HG02884 (cell line): ENCODE data around the gene SHC2.
A peak's percentile ranks its signal among the peaks of the same experiment; 100 is the strongest.

Experiments used
- ATAC-seq: cut with Tn5 transposase; IDR thresholded peaks from one replicate; pipeline ENCODE4 v1.9.1; 2021; ENCODE audit warnings: mild to moderate bottlenecking, moderate library complexity; ENCODE audit not compliant: unreplicated experiment

SHC2 gene, protein sequence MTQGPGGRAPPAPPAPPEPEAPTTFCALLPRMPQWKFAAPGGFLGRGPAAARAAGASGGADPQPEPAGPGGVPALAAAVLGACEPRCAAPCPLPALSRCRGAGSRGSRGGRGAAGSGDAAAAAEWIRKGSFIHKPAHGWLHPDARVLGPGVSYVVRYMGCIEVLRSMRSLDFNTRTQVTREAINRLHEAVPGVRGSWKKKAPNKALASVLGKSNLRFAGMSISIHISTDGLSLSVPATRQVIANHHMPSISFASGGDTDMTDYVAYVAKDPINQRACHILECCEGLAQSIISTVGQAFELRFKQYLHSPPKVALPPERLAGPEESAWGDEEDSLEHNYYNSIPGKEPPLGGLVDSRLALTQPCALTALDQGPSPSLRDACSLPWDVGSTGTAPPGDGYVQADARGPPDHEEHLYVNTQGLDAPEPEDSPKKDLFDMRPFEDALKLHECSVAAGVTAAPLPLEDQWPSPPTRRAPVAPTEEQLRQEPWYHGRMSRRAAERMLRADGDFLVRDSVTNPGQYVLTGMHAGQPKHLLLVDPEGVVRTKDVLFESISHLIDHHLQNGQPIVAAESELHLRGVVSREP

DNA sequence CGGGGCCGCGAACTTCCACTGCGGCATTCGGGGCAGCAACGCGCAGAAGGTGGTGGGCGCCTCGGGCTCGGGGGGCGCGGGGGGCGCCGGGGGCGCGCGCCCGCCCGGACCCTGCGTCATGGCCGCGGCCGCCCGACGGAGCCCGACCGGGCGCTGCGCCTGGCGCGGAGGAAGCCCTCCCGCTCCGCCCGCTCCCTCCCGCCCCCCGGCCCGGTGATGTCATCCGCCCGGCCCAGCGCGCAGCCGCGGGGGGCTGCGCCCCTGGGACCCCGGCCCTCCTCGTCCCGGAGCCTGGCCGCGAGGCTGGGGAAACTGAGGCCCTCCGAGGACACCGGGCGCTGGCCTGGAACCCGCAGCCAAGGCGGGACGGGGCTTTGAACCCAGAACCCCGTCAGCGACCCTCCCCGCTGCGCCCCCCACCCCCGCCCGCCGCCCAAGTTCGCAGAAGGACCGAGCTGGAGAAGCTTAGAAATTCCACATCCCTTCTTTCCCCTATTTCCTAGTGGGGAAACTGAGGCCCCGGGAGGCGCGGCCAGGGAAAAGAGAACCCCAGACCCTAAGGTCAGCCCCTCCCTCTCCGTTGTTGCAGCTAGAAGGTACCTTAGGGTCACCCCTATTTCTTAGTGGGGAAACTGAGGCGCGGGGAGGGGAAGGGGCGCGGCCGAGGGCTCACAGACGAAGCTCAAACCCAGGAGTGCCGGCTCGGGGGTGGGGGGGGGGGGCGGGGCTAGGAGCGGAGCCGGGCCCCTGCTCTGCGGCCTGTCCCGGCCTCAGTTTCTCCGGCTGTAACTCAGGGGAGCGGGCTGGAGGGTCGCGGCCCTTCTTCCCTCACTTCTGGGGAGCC, at the start of gene SHC2:
SHC2 (minus strand) TSS at position 157 of the 844 bp plus-strand sequence; CDS start at position 120, 37 bp downstream.
- no peak for ATAC-seq

GRCh38 chr19:508204-509150, 47.6 kb upstream of the SHC2 start:
- no peak for ATAC-seq

DNA sequence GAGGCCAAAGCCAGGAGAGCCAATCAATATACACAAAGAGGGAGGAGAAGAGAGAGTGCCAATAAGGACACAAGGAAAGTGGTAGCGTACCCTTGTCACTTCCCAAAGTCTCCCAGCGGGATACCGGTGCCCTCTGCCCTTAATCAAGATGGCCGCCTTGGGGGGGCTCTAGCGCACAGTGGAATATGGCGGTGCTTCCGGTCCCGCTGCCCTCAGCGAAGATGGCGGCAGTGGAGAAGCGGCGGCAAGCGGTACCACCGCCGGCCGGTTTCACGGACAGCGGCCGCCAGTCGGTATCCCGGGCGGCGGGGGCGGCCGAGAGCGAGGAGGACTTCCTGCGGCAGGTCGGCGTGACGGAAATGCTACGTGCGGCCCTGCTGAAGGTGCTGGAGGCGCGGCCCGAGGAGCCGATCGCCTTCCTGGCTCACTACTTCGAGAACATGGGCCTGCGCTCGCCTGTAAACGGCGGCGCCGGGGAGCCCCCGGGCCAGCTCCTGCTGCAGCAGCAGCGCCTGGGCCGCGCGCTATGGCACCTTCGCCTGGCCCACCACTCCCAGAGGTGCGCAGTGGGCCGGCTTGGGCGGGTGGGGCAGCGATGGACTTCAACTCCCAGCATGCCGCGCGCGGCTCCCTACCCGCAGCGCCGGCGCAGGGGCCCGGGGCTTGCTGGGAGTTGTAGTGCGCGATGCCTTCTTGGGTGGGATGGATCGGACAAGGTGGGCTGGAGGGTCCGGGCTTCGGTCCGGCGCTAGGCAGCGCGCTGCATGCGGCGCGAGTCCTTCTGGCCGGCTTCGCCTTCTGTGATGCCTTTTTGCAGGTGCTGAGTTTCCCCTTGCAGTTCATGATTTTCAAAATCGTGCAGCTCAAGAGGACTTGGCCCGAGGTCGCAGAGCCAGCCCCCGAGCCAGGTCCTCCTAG, 46.7 kb upstream of the SHC2 start, which contains the start of gene TPGS1:
TPGS1 (plus strand) TSS at position 212 of the 918 bp plus-strand sequence; CDS start at position 222, 10 bp downstream.
- ATAC-seq = peak; percentile 53

GRCh38 chr19:506404-507285, 45.8 kb upstream of the SHC2 start:
- ATAC-seq = peak; percentile 64

DNA sequence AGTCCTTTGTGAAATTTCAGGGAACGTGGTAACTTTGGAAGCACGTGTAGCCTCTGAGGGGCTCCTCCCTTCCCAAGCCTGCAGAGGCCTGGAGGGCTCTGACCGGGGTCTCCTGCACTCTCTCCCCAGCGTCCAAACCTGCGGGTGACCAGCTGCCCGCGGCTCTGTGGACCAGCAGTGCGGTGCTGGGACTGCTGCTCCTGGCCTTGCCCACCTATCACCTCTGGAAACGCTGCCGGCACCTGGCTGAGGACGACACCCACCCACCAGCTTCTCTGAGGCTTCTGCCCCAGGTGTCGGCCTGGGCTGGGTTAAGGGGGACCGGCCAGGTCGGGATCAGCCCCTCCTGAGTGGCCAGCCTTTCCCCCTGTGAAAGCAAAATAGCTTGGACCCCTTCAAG, 43.8 kb upstream of the SHC2 start:
- ATAC-seq = no peak

DNA sequence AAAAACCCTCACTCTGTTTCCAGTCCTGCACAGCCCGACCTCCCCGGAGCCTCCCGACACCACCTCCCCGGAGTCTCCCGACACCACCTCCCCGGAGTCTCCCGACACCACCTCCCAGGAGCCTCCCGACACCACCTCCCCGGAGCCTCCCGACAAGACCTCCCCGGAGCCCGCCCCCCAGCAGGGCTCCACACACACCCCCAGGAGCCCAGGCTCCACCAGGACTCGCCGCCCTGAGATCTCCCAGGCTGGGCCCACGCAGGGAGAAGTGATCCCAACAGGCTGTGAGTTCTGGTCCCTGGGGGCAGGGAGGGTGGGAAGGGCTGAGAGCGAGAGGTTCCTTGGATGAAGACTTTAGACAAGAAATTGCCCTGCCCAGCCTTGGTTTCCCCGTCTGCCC, 40.8 kb upstream of the SHC2 start:
- ATAC-seq = no peak

- no peak for ATAC-seq
Observed at GRCh38 chr19:498977-499623, 38.3 kb upstream of the SHC2 start.

GRCh38 chr19:498511-498891, 37.7 kb upstream of the SHC2 start:
- no peak for ATAC-seq

DNA sequence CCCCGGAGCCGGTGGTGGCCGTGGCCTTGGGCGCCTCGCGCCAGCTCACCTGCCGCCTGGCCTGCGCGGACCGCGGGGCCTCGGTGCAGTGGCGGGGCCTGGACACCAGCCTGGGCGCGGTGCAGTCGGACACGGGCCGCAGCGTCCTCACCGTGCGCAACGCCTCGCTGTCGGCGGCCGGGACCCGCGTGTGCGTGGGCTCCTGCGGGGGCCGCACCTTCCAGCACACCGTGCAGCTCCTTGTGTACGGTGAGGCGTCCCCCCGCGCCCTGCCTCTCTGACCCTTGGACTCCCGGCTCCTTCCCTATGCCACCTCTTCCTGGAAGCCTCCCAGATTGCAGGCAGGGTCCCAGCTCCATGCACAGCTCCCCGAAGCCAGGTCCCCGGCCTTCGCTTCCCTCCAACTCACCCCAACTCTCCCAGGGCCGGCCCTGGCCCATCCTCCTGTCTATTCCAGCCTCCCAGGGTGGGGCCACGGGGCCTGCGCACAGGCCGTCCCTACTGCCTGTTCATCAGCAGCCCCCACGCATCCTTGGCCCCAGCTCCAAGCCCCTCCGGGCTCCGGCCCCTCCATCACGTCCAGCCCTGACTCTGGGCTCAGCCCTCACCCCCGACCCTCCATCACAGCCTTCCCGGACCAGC, 37.2 kb upstream of the SHC2 start:
- ATAC-seq = no peak

- no peak for ATAC-seq
Observed at GRCh38 chr19:497491-497868, 36.6 kb upstream of the SHC2 start.

GRCh38 chr19:496986-497385, 36.2 kb upstream of the SHC2 start:
- no peak for ATAC-seq

DNA sequence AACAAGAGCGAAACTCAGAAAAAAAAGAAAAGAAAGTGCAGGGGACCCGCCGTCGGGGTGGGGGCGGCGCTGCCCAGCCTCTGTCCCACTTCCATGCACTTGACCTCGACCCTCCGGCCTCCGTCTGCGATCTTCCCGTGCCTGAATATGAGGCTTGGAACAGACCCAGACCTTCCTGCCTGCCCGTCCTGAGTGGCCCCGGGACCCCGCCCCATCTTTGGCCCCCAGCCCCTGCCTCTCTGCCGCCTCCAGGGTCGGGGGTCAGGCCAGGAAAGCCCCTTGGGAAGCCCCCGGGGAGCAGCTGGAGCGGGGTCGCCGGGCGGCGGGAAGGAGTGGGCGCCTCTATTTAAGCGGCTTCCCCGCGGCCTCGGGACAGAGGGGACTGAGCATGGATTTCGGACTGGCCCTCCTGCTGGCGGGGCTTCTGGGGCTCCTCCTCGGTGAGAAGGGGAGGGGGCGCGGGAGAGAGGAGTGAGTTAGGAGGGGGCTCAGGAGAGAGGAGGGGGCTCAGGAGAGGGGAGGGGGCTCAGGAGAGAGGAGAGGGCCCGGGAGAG, 35.4 kb upstream of the SHC2 start, which contains the start of gene MADCAM1:
MADCAM1 (plus strand) TSS at position 375 of the 554 bp plus-strand sequence; CDS start at position 389, 14 bp downstream.
- no peak for ATAC-seq

DNA sequence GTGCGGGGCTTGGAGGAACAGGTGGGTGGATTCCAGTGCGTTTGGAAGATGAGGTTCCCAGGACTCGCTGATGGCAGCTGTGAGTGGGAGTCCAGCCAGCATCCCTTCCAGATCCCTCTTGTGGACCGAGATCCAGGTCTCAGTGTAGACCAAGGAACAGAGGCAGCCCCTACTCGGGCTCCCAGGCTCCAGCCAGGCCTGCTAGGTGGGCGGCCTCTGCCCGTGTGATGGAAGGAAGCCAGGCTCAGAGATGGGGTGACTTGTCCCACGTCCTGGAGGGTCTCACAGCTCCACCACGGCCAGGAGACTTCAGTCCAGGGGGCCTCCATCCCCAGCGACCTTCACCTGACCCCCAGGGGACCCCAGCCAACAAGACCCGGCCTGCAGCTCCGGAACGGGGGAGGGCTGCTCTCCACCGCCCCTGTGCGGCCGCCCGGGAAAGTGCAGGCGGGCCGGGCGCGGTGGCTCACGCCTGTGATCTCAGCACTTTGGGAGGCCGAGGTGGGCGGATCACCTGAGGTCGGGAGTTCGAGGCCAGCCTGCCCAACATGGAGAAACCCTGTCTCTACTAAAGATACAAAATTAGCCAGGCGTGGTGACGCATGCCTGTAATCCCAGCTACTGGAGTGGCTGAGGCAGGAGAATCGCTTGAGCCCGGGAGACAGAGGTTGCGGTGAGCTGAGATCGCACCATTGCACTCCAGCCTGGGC, 34.7 kb upstream of the SHC2 start:
- ATAC-seq = no peak

- no peak for ATAC-seq
Observed at GRCh38 chr19:495081-495401, 34.2 kb upstream of the SHC2 start.

GRCh38 chr19:494171-495080, 33.6 kb upstream of the SHC2 start:
- no peak for ATAC-seq
